Measurements from ENCODE around the gene COX6B1. TPM values are rescaled to one million over a fixed set of nuclear protein-coding genes. Genes with fewer than 3 reads are reported as not detected.

Gene COX6B1
- total and polyA plus RNA-seq, 12 donors, result 1,085 to 5,346 (median 1,407) TPM

- Histone ChIP-seq H3K9me3 (no peaks in the 10 kb centered on the region), H3K27me3 (no peaks in the 10 kb centered on the region), H3K4me3 (no peak overlapping the region), H3K4me1 (no peaks in the 10 kb centered on the region), H3K36me3 (peaks cover 0 to 50% (median 0%) of the 10 kb centered on the region in 9 donors), H3K27ac (no peak overlapping the region)
- DNase-seq (no peak), ATAC-seq (peak in 1 of 8 donors; percentile 11)
- intact Hi-C loops (cut with DNase I), result no loop called here
- TF ChIP-seq, protein P1, sequence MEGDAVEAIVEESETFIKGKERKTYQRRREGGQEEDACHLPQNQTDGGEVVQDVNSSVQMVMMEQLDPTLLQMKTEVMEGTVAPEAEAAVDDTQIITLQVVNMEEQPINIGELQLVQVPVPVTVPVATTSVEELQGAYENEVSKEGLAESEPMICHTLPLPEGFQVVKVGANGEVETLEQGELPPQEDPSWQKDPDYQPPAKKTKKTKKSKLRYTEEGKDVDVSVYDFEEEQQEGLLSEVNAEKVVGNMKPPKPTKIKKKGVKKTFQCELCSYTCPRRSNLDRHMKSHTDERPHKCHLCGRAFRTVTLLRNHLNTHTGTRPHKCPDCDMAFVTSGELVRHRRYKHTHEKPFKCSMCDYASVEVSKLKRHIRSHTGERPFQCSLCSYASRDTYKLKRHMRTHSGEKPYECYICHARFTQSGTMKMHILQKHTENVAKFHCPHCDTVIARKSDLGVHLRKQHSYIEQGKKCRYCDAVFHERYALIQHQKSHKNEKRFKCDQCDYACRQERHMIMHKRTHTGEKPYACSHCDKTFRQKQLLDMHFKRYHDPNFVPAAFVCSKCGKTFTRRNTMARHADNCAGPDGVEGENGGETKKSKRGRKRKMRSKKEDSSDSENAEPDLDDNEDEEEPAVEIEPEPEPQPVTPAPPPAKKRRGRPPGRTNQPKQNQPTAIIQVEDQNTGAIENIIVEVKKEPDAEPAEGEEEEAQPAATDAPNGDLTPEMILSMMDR (IDR thresholded peaks at IDR 0.05), result no peak
- WGBS, 2 donors, result 93% methylated on average over 17 of the region's 17 CpGs
Observed at GRCh38 chr19:35620001-35620400, 28.1 kb upstream of the COX6B1 start.

GRCh38 chr19:35621708-35622107 lies 26.4 kb upstream of the COX6B1 start:
- intact Hi-C loops (cut with DNase I), result no loop called here
- Histone ChIP-seq H3K9me3 (no peaks in the 10 kb centered on the region), H3K4me1 (no peaks in the 10 kb centered on the region), H3K4me3 (no peak overlapping the region), H3K27me3 (no peaks in the 10 kb centered on the region), H3K27ac (no peak overlapping the region), H3K36me3 (peaks cover 0 to 37% (median 0%) of the 10 kb centered on the region in 9 donors)
- TF ChIP-seq, protein P1 (IDR thresholded peaks at IDR 0.05), result no peak
- no peak for ATAC-seq
- DNase-seq, result no peak
- WGBS, 2 donors, result 93 to 95% methylated on average over 9 of the region's 9 CpGs

DNA sequence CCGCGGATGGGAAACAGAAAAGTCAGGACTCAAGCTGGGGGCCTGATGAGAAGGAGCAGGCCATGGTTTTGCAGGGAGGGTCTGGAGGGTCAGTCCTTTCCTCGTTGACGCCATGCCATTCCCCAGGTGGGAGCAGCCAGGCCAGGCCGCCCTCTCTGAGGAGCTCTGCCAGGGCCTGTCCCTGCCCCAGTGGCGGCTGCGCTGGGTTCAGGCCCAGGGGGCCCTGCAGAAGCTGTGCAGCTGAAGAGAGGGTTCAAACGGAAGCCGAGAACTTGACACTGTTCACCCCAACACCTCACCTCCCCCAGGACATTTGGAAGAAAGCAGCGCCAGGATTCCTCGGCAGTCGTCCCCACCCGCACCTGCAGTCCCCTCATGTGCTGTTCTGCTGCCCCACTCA lies 25.4 kb upstream of the COX6B1 start:
- ATAC-seq (no peak), DNase-seq (no peak)
- Histone ChIP-seq H3K36me3 (peaks cover 0 to 26% (median 0%) of the 10 kb centered on the region in 9 donors), H3K27me3 (no peaks in the 10 kb centered on the region), H3K27ac (no peak overlapping the region), H3K9me3 (no peaks in the 10 kb centered on the region), H3K4me3 (no peak overlapping the region), H3K4me1 (peaks cover 0 to 3% (median 0%) of the 10 kb centered on the region in 9 donors)
- intact Hi-C loops (cut with DNase I), result no loop called here
- TF ChIP-seq, protein P1 (IDR thresholded peaks at IDR 0.05), result no peak
- 90 to 91% methylated on average over 12 to 13 of the region's 13 CpGs for WGBS, 2 donors

GRCh38 chr19:35623327-35624010 lies 24.7 kb upstream of the COX6B1 start:
- H3K27ac ChIP-seq, result no peak overlapping the region
- no peak overlapping the region for H3K4me3 ChIP-seq
- TF ChIP-seq, protein P1 (IDR thresholded peaks at IDR 0.05), result no peak
- WGBS, 2 donors, result 89 to 91% methylated on average over 6 of the region's 6 CpGs
- DNase-seq, result no peak
- no peak for ATAC-seq
- no peaks in the 10 kb centered on the region for H3K27me3 ChIP-seq
- intact Hi-C loops (cut with DNase I), result no loop called here
- H3K9me3 ChIP-seq, result no peaks in the 10 kb centered on the region
- peaks cover 0 to 10% (median 7%) of the 10 kb centered on the region in 9 donors for H3K4me1 ChIP-seq
- peaks cover 0 to 19% (median 0%) of the 10 kb centered on the region in 9 donors for H3K36me3 ChIP-seq
